VCaP (cell line): ENCODE results near the gene DGKQ.
"Not testable (repeated sequence)": the region's sequence is repeated elsewhere in the genome, so short reads cannot be mapped to it uniquely, and the experiment has no call there.

ENCODE experiments used
- H3K27ac ChIP-seq: fragments of 450-650 bp; 2 replicates; pipeline ENCODE4 v1.5.1; 2017
- CTCF ChIP-seq: fragments of 450-650 bp; conservative IDR thresholded peaks from 2 replicates; pipeline ENCODE4 v1.5.1; 2017; ENCODE audit warnings: mild to moderate bottlenecking, moderate library complexity

Gene DGKQ

GRCh38 chr4:1002131-1002630 lies 28.8 kb upstream of the DGKQ start:
- no peak for TF ChIP-seq CTCF
- H3K27ac ChIP-seq: no peak overlapping the region

- no peak overlapping the region for H3K27ac ChIP-seq
- no peak for TF ChIP-seq CTCF
Observed at GRCh38 chr4:1001561-1002130, 28.3 kb upstream of the DGKQ start.

- no peak for TF ChIP-seq CTCF
Observed at GRCh38 chr4:1000686-1001260, 27.4 kb upstream of the DGKQ start.

GRCh38 chr4:999882-1000425 lies 26.6 kb upstream of the DGKQ start:
- no peak overlapping the region for H3K27ac ChIP-seq
- TF ChIP-seq CTCF: no peak

More at GRCh38 chr4:1000686-1001260, 27.4 kb upstream of the DGKQ start:
- H3K27ac ChIP-seq: no peak overlapping the region

- H3K27ac ChIP-seq: not testable (repeated sequence)
Observed at GRCh38 chr4:999240-999863, 26.0 kb upstream of the DGKQ start.

GRCh38 chr4:998096-998691 lies 24.8 kb upstream of the DGKQ start:
- peak overlapping the region; percentile 58; the same call in 1 of the 2 replicates for H3K27ac ChIP-seq
- TF ChIP-seq CTCF: no peak

GRCh38 chr4:997375-998071 lies 24.2 kb upstream of the DGKQ start:
- H3K27ac ChIP-seq: peak overlapping the region; percentile 58; the same call in 1 of the 2 replicates
- no peak for TF ChIP-seq CTCF
